Activated CD4-positive, CD25-positive, alpha-beta regulatory T cell treated with anti-CD3 and anti-CD28 coated beads, Interleukin-2, amount 50 U/mL, for 72 hours (primary cell): ENCODE data around the gene MAP2K3.
A peak's percentile ranks its signal among the peaks of the same experiment; 100 is the strongest.

Source experiments
- DNase-seq: peaks from one replicate; pipeline ENCODE4 v3.0.0; 2021

MAP2K3 gene

GRCh38 chr17:21284319-21285163 is at the start of gene MAP2K3:
Gene MAP2K3 (plus strand): TSS chr17:21284711. CDS start chr17:21284921, 210 bp downstream.
- peak; percentile 98 for DNase-seq

- DNase-seq = no peak
Measured at GRCh38 chr17:21235921-21236320, 48.6 kb upstream of the MAP2K3 start.

DNA sequence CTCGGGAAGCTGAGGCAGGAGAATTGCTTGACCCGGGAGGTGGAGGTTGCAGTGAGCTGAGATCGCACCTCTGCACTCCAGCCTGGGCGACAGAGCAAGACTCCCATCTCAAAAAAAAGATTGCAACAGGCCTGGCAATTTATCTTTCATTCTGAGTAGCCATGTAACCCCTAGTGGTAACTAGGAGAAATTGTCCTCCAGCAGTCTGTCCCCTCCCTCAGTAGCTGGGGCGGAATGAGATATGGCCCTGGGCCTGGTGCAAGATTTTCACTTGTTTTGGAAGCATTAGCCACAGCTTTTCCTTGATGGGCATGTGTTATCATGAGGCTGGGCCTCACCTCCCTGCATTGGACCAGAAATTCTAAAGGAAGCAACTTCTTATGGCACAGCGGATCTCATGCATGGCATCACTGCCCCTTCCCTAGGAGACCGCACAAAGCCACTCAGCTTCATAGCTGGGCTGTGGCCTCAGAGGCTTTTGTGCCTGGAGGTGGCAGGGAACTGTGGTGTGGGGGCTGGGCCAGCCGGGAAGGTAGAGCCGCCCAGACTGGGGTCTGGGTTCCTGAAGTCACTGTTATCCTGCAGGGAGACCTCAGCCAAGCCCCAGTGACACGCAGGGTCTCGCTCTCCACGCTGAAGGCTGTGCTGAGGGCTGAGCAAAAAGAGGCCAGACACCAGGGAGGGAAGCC is 44.7 kb upstream of the MAP2K3 start:
- no peak for DNase-seq

DNA sequence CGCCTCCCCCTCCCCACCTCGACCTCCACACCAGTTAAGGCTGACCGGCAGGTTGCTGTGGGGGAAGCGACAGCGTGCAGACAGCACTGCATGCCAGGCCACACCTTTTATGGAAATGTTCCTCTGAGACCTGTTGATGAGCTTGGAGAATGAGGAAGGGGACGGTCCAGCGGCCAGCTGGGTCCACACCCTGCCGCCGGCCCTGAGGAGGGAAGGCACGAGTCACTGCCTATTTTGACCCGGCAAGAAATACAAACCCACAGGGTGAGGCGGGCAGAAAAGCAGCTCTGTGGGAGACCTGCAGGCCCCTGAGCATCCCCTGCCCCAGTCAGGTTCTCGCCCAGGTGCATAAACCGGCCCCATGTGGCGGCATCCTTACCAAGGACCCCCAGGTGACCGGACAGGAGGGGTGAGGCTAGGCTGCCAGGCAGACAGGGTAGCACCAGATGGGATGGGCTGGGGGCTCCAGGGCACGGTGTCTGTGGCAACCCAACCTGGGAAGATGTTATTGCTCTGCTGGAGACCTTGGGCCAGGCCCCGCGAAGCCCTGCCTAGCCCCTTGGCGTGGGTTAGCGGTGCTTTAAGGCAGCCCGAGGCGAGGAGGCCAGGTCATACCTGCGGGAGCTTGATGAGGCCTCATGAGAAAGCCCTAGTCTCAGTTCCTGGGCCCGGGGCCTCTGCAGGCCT is 44.0 kb upstream of the MAP2K3 start:
- no peak for DNase-seq

- no peak for DNase-seq
Measured at GRCh38 chr17:21241564-21241963, 42.9 kb upstream of the MAP2K3 start.

DNA sequence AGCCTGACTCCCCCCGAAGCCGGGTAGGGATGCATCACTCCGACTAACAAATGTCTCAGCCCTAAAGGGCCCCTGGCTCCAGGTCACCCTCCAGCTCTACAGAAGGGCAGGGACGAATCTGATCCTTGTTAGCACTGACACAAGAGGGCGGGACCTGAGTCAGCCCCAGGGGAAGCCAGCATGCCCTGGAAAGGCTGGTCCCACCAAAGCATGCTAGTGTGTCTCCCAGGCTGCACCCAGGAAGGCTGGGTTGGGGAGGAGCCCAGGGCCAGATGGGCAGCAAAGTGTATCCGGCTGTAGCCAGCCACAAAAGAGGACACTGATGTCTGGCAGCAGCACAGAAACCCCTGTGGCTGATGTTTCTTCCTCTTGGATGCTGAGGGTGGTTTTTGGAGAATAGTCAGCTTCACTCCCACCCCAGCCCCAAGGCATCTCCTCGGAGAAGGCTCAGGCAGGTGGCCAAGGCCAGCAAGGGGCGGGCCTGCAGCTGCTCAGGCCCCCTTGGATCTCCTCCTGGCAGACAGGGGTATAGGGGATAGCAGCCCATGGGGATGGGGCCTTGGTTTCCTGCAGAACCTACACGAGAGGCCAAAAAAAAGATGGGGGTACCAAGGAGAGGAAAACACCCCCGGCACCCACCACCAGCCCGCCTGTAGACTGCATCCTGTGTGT is 42.3 kb upstream of the MAP2K3 start:
- DNase-seq = no peak

- DNase-seq = no peak
Measured at GRCh38 chr17:21242780-21243515, 41.6 kb upstream of the MAP2K3 start.

DNA sequence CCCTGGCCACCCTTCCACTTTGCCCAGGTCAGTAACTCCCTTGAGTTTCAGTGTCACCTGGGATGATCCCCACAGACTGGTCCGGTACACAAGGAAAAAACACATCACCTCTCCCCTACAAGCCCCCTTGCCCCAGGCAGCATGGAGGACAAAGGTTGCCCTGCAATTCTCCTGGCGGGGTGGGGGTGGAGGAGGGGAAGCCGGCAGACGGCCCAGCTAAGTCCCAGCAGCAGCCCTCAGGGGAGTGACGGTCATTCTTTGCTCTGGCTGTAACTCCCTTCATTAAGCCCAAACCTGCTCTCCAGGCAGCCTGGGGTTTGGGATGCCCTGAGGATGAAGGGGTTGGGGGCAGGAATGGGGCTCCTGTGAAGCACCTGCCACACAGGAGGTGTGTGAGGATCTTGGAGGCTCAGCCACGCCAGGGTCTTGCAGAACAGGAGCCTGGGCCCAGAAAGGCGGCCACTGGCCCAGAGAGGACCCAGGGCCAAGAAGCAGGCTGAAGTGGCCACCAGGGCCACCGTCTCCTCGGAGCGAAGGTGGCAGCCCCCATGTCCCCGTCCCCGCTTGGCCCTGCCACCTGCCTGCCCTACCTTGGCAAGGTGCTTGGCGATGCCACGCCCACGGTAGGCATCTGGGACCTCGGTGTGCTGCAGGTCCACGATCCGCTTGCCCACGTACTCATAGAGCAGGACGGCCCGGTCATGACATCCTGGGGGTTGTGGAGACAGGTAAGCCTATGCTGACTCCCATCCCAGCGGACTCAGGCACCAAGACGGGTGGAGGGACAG is 40.8 kb upstream of the MAP2K3 start:
- DNase-seq = no peak

DNA sequence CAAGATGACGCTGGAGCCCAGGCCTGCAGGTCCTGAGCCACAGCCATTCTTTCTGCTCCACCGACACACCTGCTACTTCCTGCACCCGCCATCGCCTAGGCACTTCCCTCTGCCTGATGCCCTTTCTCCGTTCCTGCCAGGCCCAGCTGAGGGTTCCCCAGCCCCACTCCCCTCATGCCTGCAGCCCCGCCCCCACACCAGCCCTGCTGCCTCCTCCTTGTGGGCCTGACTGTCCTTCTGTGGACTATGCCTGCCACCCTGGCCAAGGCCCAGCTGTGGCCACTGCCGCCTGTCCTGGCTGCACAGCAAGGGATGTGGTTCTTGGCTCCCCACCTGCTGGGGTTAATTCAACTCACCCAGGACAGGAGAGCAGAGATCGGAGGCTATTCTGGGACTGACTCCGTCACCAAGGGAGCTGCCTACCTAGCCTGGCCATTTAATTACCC is 38.8 kb upstream of the MAP2K3 start:
- DNase-seq = no peak

- no peak for DNase-seq
Measured at GRCh38 chr17:21246698-21247097, 37.8 kb upstream of the MAP2K3 start.

GRCh38 chr17:21247552-21248258 is 36.8 kb upstream of the MAP2K3 start:
- DNase-seq = no peak

GRCh38 chr17:21248500-21248899 is 36.0 kb upstream of the MAP2K3 start:
- DNase-seq = no peak

GRCh38 chr17:21249086-21249795 is 35.3 kb upstream of the MAP2K3 start:
- no peak for DNase-seq

DNA sequence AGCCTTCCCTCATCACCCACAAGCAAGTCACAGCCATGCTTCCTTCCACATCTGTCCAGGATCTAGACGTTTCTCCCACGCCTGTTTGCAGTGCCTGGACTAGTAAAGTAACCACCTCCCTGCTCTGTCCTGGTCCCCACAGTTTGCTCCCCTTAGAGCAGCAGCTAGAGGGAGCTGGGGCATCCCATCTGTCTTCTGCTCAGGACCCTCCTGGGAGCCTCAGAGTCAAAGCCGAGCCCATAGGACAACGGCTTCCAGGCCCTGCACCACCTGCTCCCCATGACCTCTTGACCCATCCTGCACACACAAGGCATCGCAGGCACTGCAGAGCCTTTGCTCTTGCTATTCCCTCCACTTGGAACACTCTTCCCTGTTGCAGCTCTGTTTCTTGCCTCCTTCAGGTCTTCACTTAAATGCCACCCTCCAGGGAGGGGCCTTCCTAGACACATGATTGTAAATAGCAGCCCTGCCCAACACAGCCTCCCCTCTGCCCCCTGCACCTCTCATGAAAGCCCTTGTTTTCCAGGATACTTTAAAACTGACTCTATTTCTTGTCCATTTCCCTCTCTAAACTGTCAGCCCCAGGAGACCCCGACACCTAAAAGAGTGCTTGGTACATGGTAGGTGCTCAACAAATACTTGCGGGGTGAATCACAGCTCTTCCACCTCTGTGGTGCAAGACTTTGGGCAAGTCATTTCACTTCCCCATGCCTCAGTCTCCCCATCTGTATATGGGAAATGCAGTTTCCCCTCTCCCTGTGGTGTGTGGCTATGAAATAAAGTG is 34.4 kb upstream of the MAP2K3 start:
- DNase-seq = no peak

DNA sequence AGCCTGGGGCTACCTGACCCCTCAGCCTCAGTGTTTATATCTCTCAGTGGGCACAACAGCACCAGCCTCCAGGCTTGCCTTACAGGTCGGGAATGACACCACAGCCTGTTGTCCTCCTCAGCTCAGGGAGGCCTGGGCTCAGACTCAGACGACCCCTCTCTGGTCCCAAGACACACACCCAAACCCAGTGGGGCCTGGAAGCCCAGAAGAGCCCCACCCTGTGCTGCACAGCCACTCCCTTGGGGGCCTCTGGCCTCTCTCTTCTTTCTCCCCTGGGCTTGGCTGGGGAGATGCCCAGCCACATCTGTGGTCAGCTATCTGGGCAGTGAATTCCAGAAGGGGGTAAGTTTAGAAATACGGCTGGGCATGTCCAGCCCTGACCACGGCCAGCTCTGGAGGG is 33.7 kb upstream of the MAP2K3 start:
- DNase-seq = no peak

GRCh38 chr17:21251337-21252010 is 33.0 kb upstream of the MAP2K3 start:
- DNase-seq = no peak

DNA sequence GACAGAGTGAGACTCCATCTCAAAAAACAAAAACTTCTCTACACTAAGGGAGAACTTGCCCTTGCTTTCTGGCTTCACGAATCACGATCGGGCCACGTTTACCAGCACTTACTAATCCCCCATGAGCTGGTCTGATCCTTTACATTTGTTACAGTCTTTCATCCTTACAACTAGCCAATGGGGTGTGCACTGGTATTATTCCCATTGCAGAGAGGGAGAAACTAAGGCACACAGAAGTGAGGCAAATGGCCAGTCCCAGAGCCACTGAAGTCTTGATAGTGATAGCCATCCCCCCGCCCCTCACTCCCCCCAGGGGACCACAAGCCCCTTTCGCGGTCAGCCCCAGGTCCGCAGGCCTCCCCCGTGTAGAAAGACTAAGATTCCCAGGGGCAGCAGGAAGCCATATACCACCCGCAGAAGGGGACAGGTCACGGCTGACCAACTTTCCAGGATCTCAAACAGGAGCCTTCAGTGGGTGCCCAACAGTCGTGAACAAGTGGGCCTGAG is 32.2 kb upstream of the MAP2K3 start:
- DNase-seq = no peak
